K562 (cell line): ENCODE results near the gene ENTR1. TPM values are rescaled to one million over a fixed set of nuclear protein-coding genes. Genes with fewer than 3 reads are reported as not detected.
A peak's percentile ranks its signal among the peaks of the same experiment; 100 is the strongest.

Experiments used
- ATAC-seq: fragments of 200-7000 bp; cut with Tn5 transposase; 3 replicates; pipeline ENCODE4 v1.9.1; 2020; ENCODE audit warnings: moderate library complexity
- BruUV-seq: library from RNA; stranded (reverse); fragments of 400-500 nt; replicated peaks from 2 replicates; lab custom pipeline; 2021; lab: Mats Ljungman, UMichigan
- CTCF ChIA-PET: fragments of 300-600 bp; formaldehyde crosslinking; extraction: SDS; loops from one replicate; lab custom pipeline; 2021; ENCODE audit warnings: low intra/inter-chr PET ratio; lab: Yijun Ruan, JAX
- POLR2A ChIA-PET: fragments of 300-600, 350-650 bp; sonication (Branson Sonifier 250); formaldehyde crosslinking; extraction: SDS; loops from one replicate; lab custom pipeline; 2021; ENCODE audit warnings: antibody characterized with exemption, inconsistent platforms; lab: Yijun Ruan, JAX
- DNase-seq, 4 experiments: peaks; one replicate each; pipeline versions ENCODE4 v3.0.0 to v3.0.0-alpha.2; 2011 to 2018; ENCODE audit warnings: low spot score in 3 of 4, mixed read lengths in 3 of 4; ENCODE audit errors: extremely low read depth in 1 of 4
- FAIRE-seq: peaks from 2 replicates; lab custom pipeline; 2011; peaks lifted over from hg19 to GRCh38; lab: Jason Lieb, UNC
- H2AFZ ChIP-seq: 2 replicates; pipeline ENCODE4 v1.6.0; 2011; ENCODE audit warnings: low read depth, low read length, control low read depth, inconsistent platforms
- H3K27ac ChIP-seq: fragments of 200-600 bp; 3 replicates; pipeline ENCODE4 v1.8.0; 2011; ENCODE audit warnings: low read depth, mild to moderate bottlenecking, control low read depth, inconsistent platforms, low read length, moderate library complexity, mixed read lengths; ENCODE audit errors: extremely low read depth
- H3K27me3 ChIP-seq, 2 experiments: fragments of 300-600 bp in 1 of 2; 2 replicates in 1 of 2; 3 replicates in 1 of 2; pipeline versions ENCODE4 v1.6.0 to v1.8.0; 2011; ENCODE audit warnings: inconsistent platforms in 2 of 2, low read length in 2 of 2, mild to moderate bottlenecking in 1 of 2, mixed read lengths in 1 of 2, moderate library complexity in 1 of 2; ENCODE audit not compliant: control insufficient read depth in 2 of 2, insufficient read depth in 2 of 2
- H3K36me3 ChIP-seq: fragments of 300-600 bp; 3 replicates; pipeline ENCODE4 v1.8.0; 2011; ENCODE audit warnings: mild to moderate bottlenecking, low read length, inconsistent platforms; ENCODE audit not compliant: control insufficient read depth, insufficient read depth
- H3K4me1 ChIP-seq, 2 experiments: fragments of 200-600 bp in 1 of 2; replicated peaks in 1 of 2; 2 replicates in 1 of 2; 3 replicates in 1 of 2; pipeline versions ENCODE4 v1.5.1 to v1.8.0; 2011; ENCODE audit warnings: inconsistent platforms in 2 of 2, low read length in 2 of 2, mild to moderate bottlenecking in 1 of 2, mixed read lengths in 1 of 2, moderate library complexity in 1 of 2; ENCODE audit not compliant: control insufficient read depth in 2 of 2, insufficient read depth in 2 of 2
- H3K4me2 ChIP-seq: 2 replicates; pipeline ENCODE4 v1.6.1; 2011; ENCODE audit warnings: low read length, control low read depth, inconsistent platforms, mixed read lengths; ENCODE audit not compliant: insufficient read depth
- H3K4me3 ChIP-seq: fragments of 200-600 bp; sonication (generic), shearing (Covaris generic); 2 replicates; pipeline ENCODE4 v1.5.1; 2016; ENCODE audit warnings: control low read depth, inconsistent platforms
- H3K79me2 ChIP-seq: fragments of 200-600 bp; 3 replicates; pipeline ENCODE4 v1.8.0; 2011; ENCODE audit warnings: low read length, inconsistent platforms; ENCODE audit not compliant: control insufficient read depth, insufficient read depth
- H3K9ac ChIP-seq, 2 experiments: 2 replicates each; pipeline versions ENCODE4 v1.6.0 to v1.6.1; 2011; ENCODE audit warnings: low read depth in 2 of 2, low read length in 2 of 2, control low read depth in 1 of 2, inconsistent platforms in 1 of 2, mild to moderate bottlenecking in 1 of 2, mixed read lengths in 1 of 2; ENCODE audit not compliant: insufficient read depth in 1 of 2
- H3K9me1 ChIP-seq: one replicate; pipeline ENCODE4 v1.6.0; 2011; ENCODE audit warnings: inconsistent platforms, mild to moderate bottlenecking, low read length, moderate library complexity; ENCODE audit not compliant: control insufficient read depth, insufficient read depth
- H3K9me3 ChIP-seq: replicated peaks from 2 replicates; pipeline ENCODE4 v1.5.1; 2011; ENCODE audit warnings: low read depth, low read length, inconsistent platforms; ENCODE audit not compliant: control insufficient read depth, insufficient read depth
- H4K20me1 ChIP-seq: replicated peaks from 2 replicates; pipeline ENCODE4 v1.6.1; 2011; ENCODE audit warnings: low read length, inconsistent platforms, mixed read lengths; ENCODE audit not compliant: control insufficient read depth, insufficient read depth
- BCLAF1 ChIP-seq, 2 experiments: fragments of 450-650 bp in 1 of 2; IDR thresholded peaks; 2 replicates each; pipeline ENCODE4 v1.6.1; 2011 to 2017; ENCODE audit warnings: low read depth in 2 of 2, antibody characterized with exemption in 1 of 2, borderline replicate concordance in 1 of 2, low read length in 1 of 2, mild to moderate bottlenecking in 1 of 2, mixed read lengths in 1 of 2; ENCODE audit not compliant: control insufficient read depth in 1 of 2
- BCOR ChIP-seq: fragments of 450-650 bp; IDR thresholded peaks from 2 replicates; pipeline ENCODE4 v1.6.1; 2016
- BRF1 ChIP-seq: IDR thresholded peaks from 3 replicates; pipeline ENCODE4 v1.6.1; 2011; ENCODE audit warnings: borderline replicate concordance, mild to moderate bottlenecking; ENCODE audit not compliant: insufficient read length; ENCODE audit errors: extremely low read depth
- ILK ChIP-seq: fragments of 450-650 bp; IDR thresholded peaks from 2 replicates; pipeline ENCODE4 v1.6.1; 2016; ENCODE audit warnings: missing genetic modification characterization, low read depth, mild to moderate bottlenecking, missing compliant biosample characterization, moderate library complexity, borderline replicate concordance
- MAFK ChIP-seq: IDR thresholded peaks from 2 replicates; pipeline ENCODE4 v1.6.1; 2011; ENCODE audit warnings: low read length, improper control_type of control experiment
- NR2F6 ChIP-seq: fragments of 450-650 bp; formaldehyde crosslinking; IDR thresholded peaks from 2 replicates; pipeline ENCODE4 v1.4.0; 2020; ENCODE audit warnings: mild to moderate bottlenecking
- POLR2G ChIP-seq: fragments of 200-400 bp; formaldehyde crosslinking; IDR thresholded peaks from 2 replicates; pipeline ENCODE4 v1.6.1; 2017; ENCODE audit warnings: low read depth, mild to moderate bottlenecking, antibody characterized with exemption, low read length, moderate library complexity
- PTTG1 ChIP-seq: fragments of 450-650 bp; IDR thresholded peaks from 2 replicates; pipeline ENCODE4 v1.6.1; 2016; ENCODE audit warnings: low read depth, mild to moderate bottlenecking, missing genetic modification characterization, missing compliant biosample characterization
- SREBF1 ChIP-seq: fragments of 150-350 bp; IDR thresholded peaks from 2 replicates; pipeline ENCODE4 v1.6.1; 2014; ENCODE audit warnings: antibody characterized with exemption, low read depth, low read length, borderline replicate concordance
- TARDBP ChIP-seq: fragments of 450-650 bp; IDR thresholded peaks from 2 replicates; pipeline ENCODE4 v1.6.1; 2016
- TFE3 ChIP-seq: fragments of 450-650 bp; formaldehyde crosslinking; IDR thresholded peaks from 2 replicates; pipeline ENCODE4 v1.4.0; 2020; ENCODE audit warnings: mild to moderate bottlenecking, mixed read lengths
- VEZF1 ChIP-seq: fragments of 200-800 bp; sonication (Bioruptor generic); IDR thresholded peaks from 2 replicates; pipeline ENCODE4 v1.6.1; 2017; ENCODE audit warnings: missing genetic modification characterization, missing compliant biosample characterization
- ZBTB1 ChIP-seq: sonication (generic); formaldehyde crosslinking; IDR thresholded peaks from 2 replicates; pipeline ENCODE4 v1.8.1; 2023; ENCODE audit warnings: missing genetic modification reagents, low read depth, mild to moderate bottlenecking, borderline replicate concordance
- ZBTB8A ChIP-seq: fragments of 450-650 bp; IDR thresholded peaks from 2 replicates; pipeline ENCODE4 v1.6.1; 2018; ENCODE audit warnings: mild to moderate bottlenecking, moderate library complexity; ENCODE audit not compliant: partially characterized antibody
- ZNF197 ChIP-seq: fragments of 200-800 bp; sonication (Bioruptor generic); IDR thresholded peaks from 2 replicates; pipeline ENCODE4 v1.6.1; 2016; ENCODE audit warnings: low read depth, missing genetic modification characterization, missing compliant biosample characterization
- WGBS: fragments of 100-300 bp; shearing (Covaris generic); methylation state at CpG from one replicate; pipeline ENCODE4 v1.1.6; 2016; ENCODE audit warnings: low coverage, mixed read lengths; ENCODE audit not compliant: insufficient coverage; ENCODE audit errors: missing lambda C conversion rate; 5-methylcytosine and 5-hydroxymethylcytosine counted together
- in situ Hi-C: fragments of 300-500 bp; cut with MboI; formaldehyde crosslinking; loops from 4 replicates; pipeline ENCODE4 v1.15.0; 2018; ENCODE audit warnings: inconsistent platforms, mixed read lengths
- intact Hi-C: fragments of 100-400 bp; cut with micrococcal nuclease; formaldehyde crosslinking; loops from 2 replicates; pipeline ENCODE4 v1.14.2; 2022
- polyA plus RNA-seq, 8 experiments: library from polyadenylated mRNA; depleted of rRNA in 4 of 8; stranded (reverse) in 5 of 8; unstranded in 3 of 8; fragments of >200 nt; fragmentation: Nextera tagmentation in 2 of 8; fragmentation: Illumina TruSeq in 1 of 8; extraction: Ambion mirVana in 2 of 8; extraction: Trizol in 1 of 8; gene quantifications; 2 replicates each; pipeline versions ENCODE4 v1.2.1 to v1.2.3, GENCODE V29; 2011 to 2014; ENCODE audit warnings: inconsistent platforms in 1 of 8, missing spikeins in 1 of 8
- total RNA-seq, 7 experiments: library from RNA; depleted of rRNA in 6 of 7; stranded (reverse); fragments of >200 nt in 6 of 7; fragmentation: Illumina TruSeq in 2 of 7; extraction: Trizol in 2 of 7; gene quantifications; 2 replicates each; pipeline versions ENCODE4 v1.2.1 to v1.2.3, GENCODE V29; 2011 to 2021; ENCODE audit warnings: low replicate concordance in 1 of 7

The ENTR1 gene
- total and polyA plus RNA-seq, 9 of the 15 experiments (the other 6 are each of a cell fraction or from before 2014, with no cell fraction given) = 6.7 to 106 (median 72.6) TPM

GRCh38 chr9:136353757-136354488, 56.5 kb downstream of the ENTR1 start:
- Histone ChIP-seq H2AFZ (no peak overlapping the region), H3K27me3 (no peaks in the 10 kb centered on the region), H3K36me3 (no peaks in the 10 kb centered on the region), H4K20me1 (no peaks in the 10 kb centered on the region; the same call in 1 of the 2 replicates), H3K9me3 (no peaks in the 10 kb centered on the region), H3K4me3 (no peak overlapping the region), H3K9me1 (no peaks in the 10 kb centered on the region), H3K4me1 (peaks cover 0 to 92% of the 10 kb centered on the region in 2 experiments; a peak in 4 of 5 replicates), H3K27ac (no peak overlapping the region), H3K9ac (peak overlapping the region in 1 of 2 experiments; percentile 56; a peak in 2 of 4 replicates), H3K4me2 (no peak overlapping the region), H3K79me2 (no peaks in the 10 kb centered on the region)
- ChIA-PET POLR2A (interaction anchor here (0.6 to 1.9 kb wide), 4 partner anchors 9 to 374 kb away, joined by 3 to 9 read pairs (median 3); partner anchors contain the start of gene DNLZ), CTCF (interaction anchor here (1.1 kb wide), 1 partner anchor 8 kb away, joined by 3 read pairs; no protein-coding TSS in a partner anchor)
- BruUV-seq = no TSS peak
- peak; percentile 28 for ATAC-seq
- FAIRE-seq = no peak
- 45% methylated on average over 12 of the region's 13 CpGs for WGBS
- intact Hi-C loops (no loop called here), in situ Hi-C loops (no loop called here)
- DNase-seq = peak in 2 of 4 experiments; percentile 32 to 37
- no peak for TF ChIP-seq TFE3 (CRISPR knock-in tag)
- no peak for TF ChIP-seq PTTG1
- TF ChIP-seq POLR2G = peak; percentile 57; the same call in 1 of the 2 replicates
- no peak for TF ChIP-seq ZNF197 (CRISPR knock-in tag)
- TF ChIP-seq BCLAF1 (IDR thresholded peaks at IDR 0.05; ENCODE audit: borderline replicate concordance in 1 of 2, control insufficient read depth in 1 of 2, low read depth in 2 of 2, low read length in 1 of 2) = no peak
- no peak for TF ChIP-seq TARDBP
- TF ChIP-seq NR2F6 = no peak
- TF ChIP-seq BCOR = no peak
- no peak for TF ChIP-seq ZBTB1 (CRISPR knock-in tag)
- no peak for TF ChIP-seq ILK (tag)
- no peak for TF ChIP-seq MAFK
- TF ChIP-seq BRF1 = no peak
- TF ChIP-seq ZBTB8A = no peak
- peak; percentile 30; the same call in 1 of the 2 replicates for TF ChIP-seq VEZF1 (CRISPR knock-in tag)
- TF ChIP-seq SREBF1 = no peak
